H1 (cell line): ENCODE measurements around the gene PCYT1A. TPM values are rescaled to one million over a fixed set of nuclear protein-coding genes. Genes with fewer than 3 reads are reported as not detected.

Source experiments
- CHD7 ChIP-seq: fragments of 300-600 bp; sonication (generic); IDR thresholded peaks from 2 replicates; pipeline ENCODE4 v1.7.1; 2012; ENCODE audit warnings: low read length, moderate library complexity, mild to moderate bottlenecking, inconsistent platforms; ENCODE audit not compliant: insufficient replicate concordance
- SP2 ChIP-seq: IDR thresholded peaks from 2 replicates; pipeline ENCODE4 v1.6.1; 2012; ENCODE audit warnings: mild to moderate bottlenecking, low read length, inconsistent platforms
- polyA plus RNA-seq, 7 experiments: library from polyadenylated mRNA; depleted of rRNA in 3 of 7; stranded (reverse) in 5 of 7; unstranded in 2 of 7; fragments of >200 nt in 5 of 7; fragments of 200-250 nt in 2 of 7; gene quantifications; 1 replicate in 5 of 7; 2 replicates in 1 of 7; 4 replicates in 1 of 7; pipeline versions ENCODE4 v1.2.1 to v1.2.3, GENCODE V29; 2011 to 2013; ENCODE audit warnings: missing spikeins in 2 of 7, mixed read lengths in 2 of 7
- total RNA-seq: library from RNA; stranded (reverse); fragmentation: NEBNext Ultra II Directional; extraction: Animal tissue kit (Norgen Biotek cat#: 25700); gene quantifications from 2 replicates; pipeline ENCODE4 v1.2.1, GENCODE V29; 2021

The PCYT1A gene
- total and polyA plus RNA-seq, 2 of the 8 experiments (the other 6 are each of a cell fraction or from before 2014, with no cell fraction given): 19.9 to 31.8 TPM

DNA sequence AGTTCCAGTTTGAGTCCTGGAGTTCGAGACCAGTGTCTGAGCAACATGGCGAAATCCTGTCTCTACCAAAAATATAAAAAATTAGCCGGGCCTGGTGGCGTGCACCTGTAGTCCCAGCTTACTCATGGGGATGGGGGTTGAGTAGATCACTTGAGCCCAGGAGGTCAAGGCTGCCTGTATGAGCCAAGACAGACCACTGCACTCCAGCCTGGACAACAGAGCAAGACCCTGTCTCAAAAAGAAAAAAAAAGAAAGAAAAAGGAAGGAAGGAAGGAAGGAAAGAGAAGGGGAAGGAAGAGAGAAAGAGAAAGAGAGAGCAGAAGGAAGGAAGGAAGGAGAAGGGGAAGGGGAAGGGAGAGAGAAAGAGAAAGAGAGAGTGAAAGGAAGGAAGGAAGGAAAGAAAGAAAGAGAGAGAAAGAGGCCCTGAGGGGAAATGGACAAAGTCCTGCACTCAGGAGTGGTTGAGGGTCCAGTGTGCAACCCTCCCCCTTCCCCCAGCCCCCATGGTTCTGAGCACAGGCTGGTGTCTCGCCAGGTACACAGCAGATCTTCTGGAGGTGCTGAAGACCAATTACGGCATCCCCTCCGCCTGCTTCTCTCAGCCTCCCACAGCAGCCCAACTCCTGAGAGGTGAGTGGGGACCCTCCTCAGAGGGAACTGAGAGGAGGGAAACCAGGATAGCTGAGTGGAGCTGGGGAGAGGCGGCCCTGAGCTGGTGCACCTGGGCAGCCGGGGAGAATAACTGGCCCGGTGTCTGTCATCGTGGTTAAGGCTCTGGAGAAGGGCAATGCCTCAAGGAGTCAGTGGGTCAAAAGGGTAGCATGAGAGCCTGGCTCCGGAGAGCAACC is 70.0 kb downstream of the PCYT1A start (continued):
- TF ChIP-seq CHD7 (no peak), SP2 (no peak)
